Heart left ventricle (tissue), 16 donors: ENCODE data around the gene GTSE1. TPM values are rescaled to one million over a fixed set of nuclear protein-coding genes. Genes with fewer than 3 reads are reported as not detected.
A peak's percentile ranks its signal among the peaks of the same experiment; 100 is the strongest.

Experiments used
- ATAC-seq, 4 donors: fragments of 200-7000 bp; cut with Tn5 transposase; one replicate each; pipeline ENCODE4 v1.9.1; 2020 to 2022; ENCODE audit warnings: moderate library complexity in 4 of 4, mild to moderate bottlenecking in 3 of 4, moderate number of reproducible peaks in 1 of 4
- DNase-seq, 5 donors: peaks; one replicate each; pipeline ENCODE4 v3.0.0-alpha.2; 2020
- H3K27ac ChIP-seq, 12 donors: fragments of 200-600 bp; sonication (generic) in 4 of 12; one replicate each; pipeline versions ENCODE4 v1.5.0 to v1.8.0; 2016 to 2022; ENCODE audit warnings: mild to moderate bottlenecking in 2 of 12
- H3K27me3 ChIP-seq, 9 donors: fragments of 200-600 bp; sonication (generic) in 2 of 9; one replicate each; pipeline versions ENCODE4 v1.5.1 to v1.8.0; 2016 to 2022; ENCODE audit warnings: mild to moderate bottlenecking in 3 of 9
- H3K36me3 ChIP-seq, 9 donors: fragments of 200-600 bp; sonication (generic) in 2 of 9; one replicate each; pipeline versions ENCODE4 v1.5.0 to v1.8.0; 2018 to 2022; ENCODE audit warnings: mild to moderate bottlenecking in 2 of 9
- H3K4me1 ChIP-seq, 12 donors: fragments of 200-600 bp; sonication (generic) in 4 of 12; one replicate each; pipeline versions ENCODE4 v1.5.0 to v1.8.0; 2016 to 2022; ENCODE audit warnings: mild to moderate bottlenecking in 3 of 12
- H3K4me3 ChIP-seq, 12 donors: fragments of 200-600 bp; sonication (generic) in 4 of 12; one replicate each; pipeline versions ENCODE4 v1.5.0 to v1.8.0; 2017 to 2022; ENCODE audit warnings: mild to moderate bottlenecking in 9 of 12, moderate library complexity in 4 of 12
- H3K9me3 ChIP-seq, 12 donors: fragments of 200-600 bp; sonication (generic) in 4 of 12; one replicate each; pipeline versions ENCODE4 v1.5.0 to v1.8.0; 2016 to 2022; ENCODE audit warnings: mild to moderate bottlenecking in 1 of 12
- POLR2A ChIP-seq, 2 donors: fragments of 450-650 bp; IDR thresholded peaks; one replicate each; pipeline ENCODE4 v1.6.1; 2017; ENCODE audit warnings: antibody characterized with exemption in 2 of 2, mild to moderate bottlenecking in 2 of 2, moderate library complexity in 2 of 2
- WGBS, 4 donors: extraction: QIAGEN DNeasy Blood & Tissue Kit in 2 of 4; methylation state at CpG; one replicate each; pipeline versions ENCODE4 v1.1.5 to v1.1.7; 2013 to 2018; 5-methylcytosine and 5-hydroxymethylcytosine counted together
- intact Hi-C, 10 donors: fragments of 100-400 bp; cut with DNase I; formaldehyde crosslinking; loops; one replicate each; pipeline versions ENCODE4 v1.11.1 to v1.14.2; 2022
- polyA plus RNA-seq, 2 donors: library from polyadenylated mRNA; stranded (reverse); fragments of 200-250 nt; gene quantifications; one replicate each; pipeline ENCODE4 v1.2.3, GENCODE V29; 2013
- total RNA-seq, 9 donors: library from RNA; depleted of rRNA in 2 of 9; stranded (reverse); fragments of >200 nt in 2 of 9; fragmentation: NEBNext Ultra II Directional in 3 of 9; extraction: Animal tissue kit (Norgen Biotek cat#: 25700) in 3 of 9; gene quantifications; one replicate each; pipeline versions ENCODE4 v1.1.0 to v1.2.4, GENCODE V29; 2016 to 2023
- TF ChIP-seq, protein P1 (sequence below), 12 donors: fragments of 200-600 bp; sonication (generic) in 4 of 12; IDR thresholded peaks; one replicate each; pipeline versions ENCODE4 v1.5.0 to v1.8.0; 2018 to 2022; ENCODE audit warnings: antibody characterized with exemption in 12 of 12, mild to moderate bottlenecking in 5 of 12
- donor health status: ischemic (EF 13 %, LVEDD 7.1; RV severe dilation, severe dysfunction).
- donor health status: healthy with polysubstance abuse.
- donor health status: DM: no; HTN: yes; CAD: no.
- donor health status: DM: no; HTN: no; CAD: no.
- donor health status: ischemic (EF 25% LVEDD 6.9; RV normal size, moderate dysfunction).
- donor health status: ischemic (EF 25% LVEDD 5.7; RV mildly dilated, moderate dysfunction).
- donor health status: healthy.
- donor health status: DM: yes; HTN: yes; CAD: no.
- donor health status: ischemic (EF 35%, LVEDD 5.7; RV mildly dilated, moderate dysfunction).
- donor health status: nonischemic (EF 11% LVEDD 7.7; RV severe dilation, severe dysfunction).
- donor health status: DM: yes; HTN: yes; CAD: no.
- donor health status: PGD.
- donor health status: ischemic (EF 29% LVEDD 5.4; RV normal size, mild dysfunction).
- donor health status: nonischemic (EF 23%, LVEDD 6.1; RV moderate dilation, normal function).

The GTSE1 gene
- total and polyA plus RNA-seq, 11 donors = 0.19 to 6.9 (median 0.59) TPM; not detected in 1

- ATAC-seq (peak; percentile 58 to 84 (median 70)), DNase-seq (peak in 1 of 5 donors; percentile 72)
- peaks cover 0 to 23% (median 10%) of the 10 kb centered on the region in 12 donors for H3K4me1 ChIP-seq
- H3K27ac ChIP-seq = peak overlapping the region in 9 of 12 donors; percentile 43 to 80 (median 58)
- H3K27me3 ChIP-seq = no peaks in the 10 kb centered on the region
- no peak overlapping the region for H3K4me3 ChIP-seq
- peaks cover 4 to 99% (median 94%) of the 10 kb centered on the region in 9 donors for H3K36me3 ChIP-seq
- no peaks in the 10 kb centered on the region for H3K9me3 ChIP-seq
- intact Hi-C loops = no loop called here
- 60 to 73% (median 70%) methylated on average over 17 to 19 of the region's 19 CpGs for WGBS, 4 donors
- no peak for TF ChIP-seq POLR2A (IDR thresholded peaks at IDR 0.05)
- TF ChIP-seq, protein P1, sequence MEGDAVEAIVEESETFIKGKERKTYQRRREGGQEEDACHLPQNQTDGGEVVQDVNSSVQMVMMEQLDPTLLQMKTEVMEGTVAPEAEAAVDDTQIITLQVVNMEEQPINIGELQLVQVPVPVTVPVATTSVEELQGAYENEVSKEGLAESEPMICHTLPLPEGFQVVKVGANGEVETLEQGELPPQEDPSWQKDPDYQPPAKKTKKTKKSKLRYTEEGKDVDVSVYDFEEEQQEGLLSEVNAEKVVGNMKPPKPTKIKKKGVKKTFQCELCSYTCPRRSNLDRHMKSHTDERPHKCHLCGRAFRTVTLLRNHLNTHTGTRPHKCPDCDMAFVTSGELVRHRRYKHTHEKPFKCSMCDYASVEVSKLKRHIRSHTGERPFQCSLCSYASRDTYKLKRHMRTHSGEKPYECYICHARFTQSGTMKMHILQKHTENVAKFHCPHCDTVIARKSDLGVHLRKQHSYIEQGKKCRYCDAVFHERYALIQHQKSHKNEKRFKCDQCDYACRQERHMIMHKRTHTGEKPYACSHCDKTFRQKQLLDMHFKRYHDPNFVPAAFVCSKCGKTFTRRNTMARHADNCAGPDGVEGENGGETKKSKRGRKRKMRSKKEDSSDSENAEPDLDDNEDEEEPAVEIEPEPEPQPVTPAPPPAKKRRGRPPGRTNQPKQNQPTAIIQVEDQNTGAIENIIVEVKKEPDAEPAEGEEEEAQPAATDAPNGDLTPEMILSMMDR (IDR thresholded peaks at IDR 0.05) = no peak
Measured at GRCh38 chr22:46280999-46281623, 15.6 kb upstream of the GTSE1 start.

GRCh38 chr22:46281866-46282678, 14.6 kb upstream of the GTSE1 start:
- WGBS, 4 donors = 95 to 97% (median 96%) methylated on average over 13 of the region's 13 CpGs
- Histone ChIP-seq H3K4me3 (no peak overlapping the region), H3K36me3 (peaks cover 4 to 99% (median 96%) of the 10 kb centered on the region in 9 donors), H3K27me3 (no peaks in the 10 kb centered on the region), H3K27ac (peak overlapping the region in 1 of 12 donors; percentile 80), H3K4me1 (peaks cover 0 to 24% (median 10%) of the 10 kb centered on the region in 12 donors), H3K9me3 (no peaks in the 10 kb centered on the region)
- DNase-seq = no peak
- intact Hi-C loops = no loop called here
- ATAC-seq = no peak
- no peak for TF ChIP-seq POLR2A (IDR thresholded peaks at IDR 0.05)
- TF ChIP-seq, protein P1 (IDR thresholded peaks at IDR 0.05) = no peak

- DNase-seq = no peak
- TF ChIP-seq, protein P1 (IDR thresholded peaks at IDR 0.05) = no peak
- WGBS, 4 donors = 95 to 97% (median 96%) methylated on average over 3 of the region's 3 CpGs
Measured at GRCh38 chr22:46286006-46286405, 10.7 kb upstream of the GTSE1 start.

More at GRCh38 chr22:46286006-46286405, 10.7 kb upstream of the GTSE1 start:
- Histone ChIP-seq H3K27me3 (no peaks in the 10 kb centered on the region), H3K4me1 (peaks cover 0 to 43% (median 18%) of the 10 kb centered on the region in 12 donors), H3K27ac (no peak overlapping the region), H3K4me3 (no peak overlapping the region), H3K36me3 (peaks cover 4 to 72% (median 66%) of the 10 kb centered on the region in 9 donors), H3K9me3 (no peaks in the 10 kb centered on the region)
- ATAC-seq = no peak
- intact Hi-C loops = no loop called here
